Measurements from ENCODE around the gene TMEM151A. TPM values are rescaled to one million over a fixed set of nuclear protein-coding genes. Genes with fewer than 3 reads are reported as not detected.
"Not testable (repeated sequence)": the region's sequence is repeated elsewhere in the genome, so short reads cannot be mapped to it uniquely, and the experiment has no call there.

TMEM151A gene
- total RNA-seq, 1 donor, result 0.36 TPM

GRCh38 chr11:66275396-66275795, 16.3 kb upstream of the TMEM151A start:
- Histone ChIP-seq H2AFZ (ENCODE audit: low read length) (no peak overlapping the region), H3K27ac (ENCODE audit: low read depth, low read length) (no peak overlapping the region), H3K79me2 (ENCODE audit: insufficient read depth, low read length) (peaks cover 17% of the 10 kb centered on the region), H4K20me1 (ENCODE audit: insufficient read depth, low read length) (peaks cover 32% of the 10 kb centered on the region), H3K27me3 (ENCODE audit: insufficient read depth, low read length) (peaks cover 6% of the 10 kb centered on the region), H3K36me3 (ENCODE audit: insufficient read depth, low read length) (peaks cover 44% of the 10 kb centered on the region), H3K4me3 (ENCODE audit: insufficient read depth, low read length) (no peak overlapping the region), H3K9me3 (ENCODE audit: low read depth, low read length) (no peaks in the 10 kb centered on the region), H3K4me1 (ENCODE audit: insufficient read depth, low read length) (no peaks in the 10 kb centered on the region), H3K4me2 (ENCODE audit: insufficient read depth, low read length) (no peak overlapping the region)
- no peak for TF ChIP-seq CTCF (IDR thresholded peaks at IDR 0.05; ENCODE audit: extremely low read depth, low read depth, low read length)
- no peak for DNase-seq (ENCODE audit: insufficient read length, low spot score, missing footprints)

GRCh38 chr11:66275984-66276612, 15.6 kb upstream of the TMEM151A start:
- Histone ChIP-seq H3K4me2 (ENCODE audit: insufficient read depth, low read length) (no peak overlapping the region), H3K36me3 (ENCODE audit: insufficient read depth, low read length) (peaks cover 44% of the 10 kb centered on the region)
- TF ChIP-seq CTCF (IDR thresholded peaks at IDR 0.05; ENCODE audit: extremely low read depth, low read depth, low read length), result no peak

GRCh38 chr11:66276619-66277018, 15.1 kb upstream of the TMEM151A start:
- peaks cover 23% of the 10 kb centered on the region for H4K20me1 ChIP-seq (ENCODE audit: insufficient read depth, low read length)
- not testable (repeated sequence) for H3K4me3 ChIP-seq (ENCODE audit: insufficient read depth, low read length); H3K79me2 ChIP-seq (ENCODE audit: insufficient read depth, low read length); H3K4me2 ChIP-seq (ENCODE audit: insufficient read depth, low read length); H2AFZ ChIP-seq (ENCODE audit: low read length); DNase-seq (ENCODE audit: insufficient read length, low spot score, missing footprints); H3K9me3 ChIP-seq (ENCODE audit: low read depth, low read length); H3K27ac ChIP-seq (ENCODE audit: low read depth, low read length); H3K27me3 ChIP-seq (ENCODE audit: insufficient read depth, low read length); H3K4me1 ChIP-seq (ENCODE audit: insufficient read depth, low read length)
- H3K36me3 ChIP-seq (ENCODE audit: insufficient read depth, low read length), result peaks cover 42% of the 10 kb centered on the region

More at GRCh38 chr11:66275984-66276612, 15.6 kb upstream of the TMEM151A start:
- Histone ChIP-seq H3K27ac (ENCODE audit: low read depth, low read length) (no peak overlapping the region), H3K79me2 (ENCODE audit: insufficient read depth, low read length) (peaks cover 11% of the 10 kb centered on the region), H3K4me3 (ENCODE audit: insufficient read depth, low read length) (no peak overlapping the region), H2AFZ (ENCODE audit: low read length) (no peak overlapping the region), H3K9me3 (ENCODE audit: low read depth, low read length) (no peaks in the 10 kb centered on the region), H4K20me1 (ENCODE audit: insufficient read depth, low read length) (peaks cover 26% of the 10 kb centered on the region), H3K4me1 (ENCODE audit: insufficient read depth, low read length) (no peaks in the 10 kb centered on the region), H3K27me3 (ENCODE audit: insufficient read depth, low read length) (peaks cover 6% of the 10 kb centered on the region)
- no peak for DNase-seq (ENCODE audit: insufficient read length, low spot score, missing footprints)

- peaks cover 38% of the 10 kb centered on the region for H3K36me3 ChIP-seq (ENCODE audit: insufficient read depth, low read length)
- DNase-seq (ENCODE audit: insufficient read length, low spot score, missing footprints); H3K27ac ChIP-seq (ENCODE audit: low read depth, low read length); H3K79me2 ChIP-seq (ENCODE audit: insufficient read depth, low read length); H3K4me1 ChIP-seq (ENCODE audit: insufficient read depth, low read length); H3K4me3 ChIP-seq (ENCODE audit: insufficient read depth, low read length); H2AFZ ChIP-seq (ENCODE audit: low read length); H3K4me2 ChIP-seq (ENCODE audit: insufficient read depth, low read length); H3K9me3 ChIP-seq (ENCODE audit: low read depth, low read length); H3K27me3 ChIP-seq (ENCODE audit: insufficient read depth, low read length): not testable (repeated sequence)
- H4K20me1 ChIP-seq (ENCODE audit: insufficient read depth, low read length), result peaks cover 25% of the 10 kb centered on the region
Measured at GRCh38 chr11:66277064-66277463, 14.6 kb upstream of the TMEM151A start.
